Measurements from ENCODE around the gene RALGAPA1. TPM values are rescaled to one million over a fixed set of nuclear protein-coding genes. Genes with fewer than 3 reads are reported as not detected.

RALGAPA1 gene
- total and polyA plus RNA-seq, 2 experiments from 2014 or later, result 7.5 to 22.2 TPM

DNA sequence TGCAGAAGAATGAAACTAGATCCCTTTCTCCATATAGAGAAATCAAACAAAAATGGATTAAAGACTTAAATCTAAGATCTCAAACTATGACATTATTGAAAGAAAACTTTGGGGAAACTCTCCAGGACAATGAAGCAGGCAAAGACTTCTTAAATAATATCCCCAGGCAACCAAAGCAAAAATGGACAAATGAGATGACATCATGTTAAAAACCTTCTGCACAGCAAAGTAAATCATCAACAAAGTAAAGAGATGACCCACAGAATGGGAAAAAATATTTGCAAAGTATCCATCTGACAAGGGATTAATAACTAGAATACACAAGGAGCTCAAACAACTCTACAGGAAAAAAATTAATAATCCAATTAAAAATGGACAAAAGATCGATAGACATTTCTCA lies 101.0 kb downstream of the RALGAPA1 start:
- Histone ChIP-seq H3K4me1 (ENCODE audit: insufficient read depth) (no peaks in the 10 kb centered on the region), H3K4me2 (ENCODE audit: unreplicated experiment) (no peak overlapping the region), H3K27ac (no peak overlapping the region), H3K9me2 (ENCODE audit: insufficient read depth) (no peaks in the 10 kb centered on the region), H3K27me3 (replicated peaks; ENCODE audit: insufficient read depth) (no peaks in the 10 kb centered on the region), H3K79me2 (ENCODE audit: insufficient read depth) (no peaks in the 10 kb centered on the region), H3K36me3 (ENCODE audit: low read depth) (no peaks in the 10 kb centered on the region; the same call in 1 of the 2 replicates), H3F3A (ENCODE audit: insufficient read depth) (no peaks in the 10 kb centered on the region), H2AFZ (no peak overlapping the region), H4K20me1 (ENCODE audit: insufficient read depth) (no peaks in the 10 kb centered on the region), H3K4me3 (no peak overlapping the region), H3K9ac (no peak overlapping the region), H3K9me3 (ENCODE audit: low read depth) (no peaks in the 10 kb centered on the region)
- TF ChIP-seq EZH2phosphoT487 (IDR thresholded peaks at IDR 0.05; ENCODE audit: insufficient read depth, low read depth), result no peak
- TF ChIP-seq EZH2 (IDR thresholded peaks at IDR 0.05; ENCODE audit: insufficient read depth, poor library complexity, severe bottlenecking), result no peak
- no peak for DNase-seq
- 96 to 100% methylated on average over 1 of the region's 1 CpG for WGBS, 2 experiments (ENCODE audit: low coverage in 1 of 2, low lambda C conversion rate in 2 of 2, missing lambda C conversion rate in 2 of 2)
- in situ Hi-C loops (cut with MboI), result no loop called here

DNA sequence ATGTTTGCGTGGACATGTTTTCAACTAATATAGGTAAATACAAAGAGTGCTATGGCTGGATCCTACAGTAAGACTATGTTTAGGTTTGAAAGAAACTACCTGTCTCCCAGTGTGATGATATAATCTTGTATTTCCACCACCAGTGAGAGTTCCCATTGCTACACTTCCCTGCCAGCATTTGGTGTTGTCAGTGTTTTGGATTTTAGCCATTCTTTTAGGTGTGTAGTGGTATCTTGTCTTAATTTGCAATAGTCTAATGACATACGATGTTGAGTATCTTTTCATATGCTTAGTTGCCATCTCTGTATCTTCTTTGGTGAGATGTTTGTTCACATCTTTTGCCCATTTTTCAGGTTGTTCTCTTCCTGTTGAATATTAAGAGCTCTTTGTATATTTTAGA lies 103.5 kb downstream of the RALGAPA1 start:
- no peaks in the 10 kb centered on the region for H3K27me3 ChIP-seq (replicated peaks; ENCODE audit: insufficient read depth)
- no peak for DNase-seq
- no peaks in the 10 kb centered on the region for H3K79me2 ChIP-seq (ENCODE audit: insufficient read depth)
- H3F3A ChIP-seq (ENCODE audit: insufficient read depth), result no peaks in the 10 kb centered on the region
- no peak overlapping the region for H2AFZ ChIP-seq
- no peak overlapping the region for H3K4me2 ChIP-seq (ENCODE audit: unreplicated experiment)
- in situ Hi-C loops (cut with MboI), result no loop called here
- H3K27ac ChIP-seq, result no peak overlapping the region
- no peaks in the 10 kb centered on the region for H4K20me1 ChIP-seq (ENCODE audit: insufficient read depth)
- no peak for TF ChIP-seq EZH2 (IDR thresholded peaks at IDR 0.05; ENCODE audit: insufficient read depth, poor library complexity, severe bottlenecking)
- TF ChIP-seq EZH2phosphoT487 (IDR thresholded peaks at IDR 0.05; ENCODE audit: insufficient read depth, low read depth), result no peak
- no peaks in the 10 kb centered on the region for H3K4me1 ChIP-seq (ENCODE audit: insufficient read depth)
- no peak overlapping the region for H3K4me3 ChIP-seq
- H3K9me3 ChIP-seq (ENCODE audit: low read depth), result no peaks in the 10 kb centered on the region
- no peaks in the 10 kb centered on the region for H3K9me2 ChIP-seq (ENCODE audit: insufficient read depth)
- no peaks in the 10 kb centered on the region; the same call in 1 of the 2 replicates for H3K36me3 ChIP-seq (ENCODE audit: low read depth)
- H3K9ac ChIP-seq, result no peak overlapping the region
- WGBS, 2 experiments (ENCODE audit: low coverage in 1 of 2, low lambda C conversion rate in 2 of 2, missing lambda C conversion rate in 2 of 2), result 97 to 98% methylated on average over 2 of the region's 2 CpGs

DNA sequence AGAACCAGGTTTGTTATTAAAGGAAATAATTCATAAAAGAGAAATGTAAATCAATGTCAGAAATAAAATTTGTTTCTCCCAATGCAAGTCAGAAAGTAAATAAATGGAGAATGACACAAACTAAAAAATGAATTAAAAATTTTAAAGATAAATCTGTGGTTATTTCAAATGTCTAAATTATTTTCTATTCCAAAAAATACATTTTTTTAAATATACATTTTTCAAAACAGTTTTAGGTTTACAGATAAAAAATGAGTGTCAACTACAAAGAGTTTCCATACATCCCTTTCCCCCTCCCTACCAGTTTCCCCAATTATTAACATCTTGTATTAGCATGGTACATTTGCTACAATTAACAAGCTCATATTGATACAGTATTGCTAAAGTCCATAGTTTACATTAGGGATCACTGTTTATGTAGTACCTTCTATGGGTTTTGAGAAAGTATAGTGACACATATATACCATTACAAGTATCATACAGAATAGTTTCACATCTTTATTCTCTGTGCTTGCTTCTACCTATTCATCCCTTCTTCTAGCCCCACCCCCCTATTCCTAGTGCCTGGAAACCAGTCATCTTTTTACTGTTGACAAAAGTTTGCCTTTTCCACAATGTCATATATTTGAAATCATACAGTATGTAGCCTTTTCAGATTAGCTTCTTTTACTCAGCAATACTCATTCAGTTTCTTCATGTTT lies 104.2 kb downstream of the RALGAPA1 start:
- Histone ChIP-seq H3K27ac (no peak overlapping the region), H3K27me3 (replicated peaks; ENCODE audit: insufficient read depth) (no peaks in the 10 kb centered on the region), H3K79me2 (ENCODE audit: insufficient read depth) (no peaks in the 10 kb centered on the region), H3K4me1 (ENCODE audit: insufficient read depth) (no peaks in the 10 kb centered on the region), H3K4me3 (no peak overlapping the region), H3K9me2 (ENCODE audit: insufficient read depth) (no peaks in the 10 kb centered on the region), H2AFZ (no peak overlapping the region), H3F3A (ENCODE audit: insufficient read depth) (no peaks in the 10 kb centered on the region), H4K20me1 (ENCODE audit: insufficient read depth) (no peaks in the 10 kb centered on the region), H3K9ac (no peak overlapping the region), H3K4me2 (ENCODE audit: unreplicated experiment) (no peak overlapping the region), H3K9me3 (ENCODE audit: low read depth) (no peaks in the 10 kb centered on the region), H3K36me3 (ENCODE audit: low read depth) (no peaks in the 10 kb centered on the region; the same call in 1 of the 2 replicates)
- TF ChIP-seq EZH2phosphoT487 (IDR thresholded peaks at IDR 0.05; ENCODE audit: insufficient read depth, low read depth) (no peak), EZH2 (IDR thresholded peaks at IDR 0.05; ENCODE audit: insufficient read depth, poor library complexity, severe bottlenecking) (no peak)
- no peak for DNase-seq
- in situ Hi-C loops (cut with MboI), result no loop called here

DNA sequence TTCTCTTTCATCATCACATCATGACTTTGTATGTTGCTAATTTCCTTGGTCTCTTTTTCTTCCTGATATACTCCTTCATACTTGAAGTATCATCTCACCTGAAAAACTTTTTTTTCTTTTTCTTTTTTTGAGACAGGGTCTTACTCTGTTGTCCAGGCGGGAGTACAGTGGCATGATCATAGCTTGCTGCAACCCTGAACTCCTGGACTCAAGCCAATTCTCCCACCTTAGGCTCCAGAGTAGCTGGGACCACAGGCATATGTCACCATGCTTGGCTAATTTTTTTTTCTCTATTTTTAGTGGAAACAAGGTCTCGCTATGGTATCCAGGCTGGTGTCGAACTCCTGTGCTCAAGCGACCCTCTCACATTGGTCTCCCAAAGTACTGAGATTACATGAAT lies 107.6 kb downstream of the RALGAPA1 start:
- in situ Hi-C loops (cut with MboI), result no loop called here
- no peaks in the 10 kb centered on the region for H3K79me2 ChIP-seq (ENCODE audit: insufficient read depth)
- no peaks in the 10 kb centered on the region for H4K20me1 ChIP-seq (ENCODE audit: insufficient read depth)
- H3K9ac ChIP-seq, result no peak overlapping the region
- H2AFZ ChIP-seq, result no peak overlapping the region
- H3K4me1 ChIP-seq (ENCODE audit: insufficient read depth), result no peaks in the 10 kb centered on the region
- H3K9me3 ChIP-seq (ENCODE audit: low read depth), result no peaks in the 10 kb centered on the region
- H3K27ac ChIP-seq, result no peak overlapping the region
- H3F3A ChIP-seq (ENCODE audit: insufficient read depth), result no peaks in the 10 kb centered on the region
- H3K4me3 ChIP-seq, result no peak overlapping the region
- WGBS, 2 experiments (ENCODE audit: low coverage in 1 of 2, low lambda C conversion rate in 2 of 2, missing lambda C conversion rate in 2 of 2), result 97 to 100% methylated on average over 4 of the region's 4 CpGs
- TF ChIP-seq EZH2 (IDR thresholded peaks at IDR 0.05; ENCODE audit: insufficient read depth, poor library complexity, severe bottlenecking), result no peak
- TF ChIP-seq EZH2phosphoT487 (IDR thresholded peaks at IDR 0.05; ENCODE audit: insufficient read depth, low read depth), result no peak
- no peaks in the 10 kb centered on the region for H3K27me3 ChIP-seq (replicated peaks; ENCODE audit: insufficient read depth)
- H3K36me3 ChIP-seq (ENCODE audit: low read depth), result no peaks in the 10 kb centered on the region
- DNase-seq, result no peak
- H3K9me2 ChIP-seq (ENCODE audit: insufficient read depth), result no peaks in the 10 kb centered on the region
- no peak overlapping the region for H3K4me2 ChIP-seq (ENCODE audit: unreplicated experiment)

All from GM23248 (cell line).